DND-41 (cell line): ENCODE data around the gene ASCL1.

Source experiments
- EZH2 ChIP-seq: IDR thresholded peaks from 3 replicates; pipeline ENCODE4 v1.6.1; 2012; ENCODE audit warnings: borderline replicate concordance, low read depth, mild to moderate bottlenecking, moderate library complexity, low read length, inconsistent platforms; ENCODE audit not compliant: severe bottlenecking
- TF ChIP-seq, protein P1 (sequence below): IDR thresholded peaks from 2 replicates; pipeline ENCODE4 v1.5.1; 2012; ENCODE audit warnings: borderline replicate concordance, low read length, moderate library complexity, mild to moderate bottlenecking; ENCODE audit not compliant: poor library complexity, severe bottlenecking; ENCODE audit errors: extremely low read depth

DNA sequence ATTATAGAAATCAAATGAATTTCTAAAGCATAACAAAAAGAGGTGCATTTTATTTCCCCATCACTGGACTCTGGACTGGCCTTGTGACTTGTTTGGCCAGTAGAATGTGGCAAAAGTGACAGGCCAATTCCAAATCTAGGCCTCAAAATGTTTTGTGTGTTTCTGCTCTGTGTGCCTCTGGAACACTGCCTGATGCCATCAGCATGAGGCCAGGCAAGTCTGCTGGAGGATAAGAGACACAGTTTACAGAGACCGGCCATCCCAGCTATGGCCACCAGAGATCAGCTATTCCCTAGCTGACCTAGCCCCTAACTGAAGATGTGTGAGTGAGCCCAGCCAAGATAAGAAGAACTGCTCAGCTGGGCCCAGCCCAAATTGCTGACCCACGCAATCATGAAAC, 32.9 kb downstream of the ASCL1 start:
- no peak for TF ChIP-seq EZH2
- TF ChIP-seq, protein P1, sequence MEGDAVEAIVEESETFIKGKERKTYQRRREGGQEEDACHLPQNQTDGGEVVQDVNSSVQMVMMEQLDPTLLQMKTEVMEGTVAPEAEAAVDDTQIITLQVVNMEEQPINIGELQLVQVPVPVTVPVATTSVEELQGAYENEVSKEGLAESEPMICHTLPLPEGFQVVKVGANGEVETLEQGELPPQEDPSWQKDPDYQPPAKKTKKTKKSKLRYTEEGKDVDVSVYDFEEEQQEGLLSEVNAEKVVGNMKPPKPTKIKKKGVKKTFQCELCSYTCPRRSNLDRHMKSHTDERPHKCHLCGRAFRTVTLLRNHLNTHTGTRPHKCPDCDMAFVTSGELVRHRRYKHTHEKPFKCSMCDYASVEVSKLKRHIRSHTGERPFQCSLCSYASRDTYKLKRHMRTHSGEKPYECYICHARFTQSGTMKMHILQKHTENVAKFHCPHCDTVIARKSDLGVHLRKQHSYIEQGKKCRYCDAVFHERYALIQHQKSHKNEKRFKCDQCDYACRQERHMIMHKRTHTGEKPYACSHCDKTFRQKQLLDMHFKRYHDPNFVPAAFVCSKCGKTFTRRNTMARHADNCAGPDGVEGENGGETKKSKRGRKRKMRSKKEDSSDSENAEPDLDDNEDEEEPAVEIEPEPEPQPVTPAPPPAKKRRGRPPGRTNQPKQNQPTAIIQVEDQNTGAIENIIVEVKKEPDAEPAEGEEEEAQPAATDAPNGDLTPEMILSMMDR, result no peak
